Heart left ventricle (tissue), 16 donors: Measurements from ENCODE around the gene ASIC2. TPM values are rescaled to one million over a fixed set of nuclear protein-coding genes. Genes with fewer than 3 reads are reported as not detected.

ENCODE experiments used
- ATAC-seq, 4 donors: fragments of 200-7000 bp; cut with Tn5 transposase; one replicate each; pipeline ENCODE4 v1.9.1; 2020 to 2022; ENCODE audit warnings: moderate library complexity in 4 of 4, mild to moderate bottlenecking in 3 of 4, moderate number of reproducible peaks in 1 of 4
- DNase-seq, 5 donors: peaks; one replicate each; pipeline ENCODE4 v3.0.0-alpha.2; 2020
- H3K27ac ChIP-seq, 12 donors: fragments of 200-600 bp; sonication (generic) in 4 of 12; one replicate each; pipeline versions ENCODE4 v1.5.0 to v1.8.0; 2016 to 2022; ENCODE audit warnings: mild to moderate bottlenecking in 2 of 12
- H3K27me3 ChIP-seq, 9 donors: fragments of 200-600 bp; sonication (generic) in 2 of 9; one replicate each; pipeline versions ENCODE4 v1.5.1 to v1.8.0; 2016 to 2022; ENCODE audit warnings: mild to moderate bottlenecking in 3 of 9
- H3K36me3 ChIP-seq, 9 donors: fragments of 200-600 bp; sonication (generic) in 2 of 9; one replicate each; pipeline versions ENCODE4 v1.5.0 to v1.8.0; 2018 to 2022; ENCODE audit warnings: mild to moderate bottlenecking in 2 of 9
- H3K4me1 ChIP-seq, 12 donors: fragments of 200-600 bp; sonication (generic) in 4 of 12; one replicate each; pipeline versions ENCODE4 v1.5.0 to v1.8.0; 2016 to 2022; ENCODE audit warnings: mild to moderate bottlenecking in 3 of 12
- H3K4me3 ChIP-seq, 12 donors: fragments of 200-600 bp; sonication (generic) in 4 of 12; one replicate each; pipeline versions ENCODE4 v1.5.0 to v1.8.0; 2017 to 2022; ENCODE audit warnings: mild to moderate bottlenecking in 9 of 12, moderate library complexity in 4 of 12
- H3K9me3 ChIP-seq, 12 donors: fragments of 200-600 bp; sonication (generic) in 4 of 12; one replicate each; pipeline versions ENCODE4 v1.5.0 to v1.8.0; 2016 to 2022; ENCODE audit warnings: mild to moderate bottlenecking in 1 of 12
- POLR2A ChIP-seq, 2 donors: fragments of 450-650 bp; IDR thresholded peaks; one replicate each; pipeline ENCODE4 v1.6.1; 2017; ENCODE audit warnings: antibody characterized with exemption in 2 of 2, mild to moderate bottlenecking in 2 of 2, moderate library complexity in 2 of 2
- WGBS, 4 donors: extraction: QIAGEN DNeasy Blood & Tissue Kit in 2 of 4; methylation state at CpG; one replicate each; pipeline versions ENCODE4 v1.1.5 to v1.1.7; 2013 to 2018; 5-methylcytosine and 5-hydroxymethylcytosine counted together
- intact Hi-C, 10 donors: fragments of 100-400 bp; cut with DNase I; formaldehyde crosslinking; loops; one replicate each; pipeline versions ENCODE4 v1.11.1 to v1.14.2; 2022
- polyA plus RNA-seq, 2 donors: library from polyadenylated mRNA; stranded (reverse); fragments of 200-250 nt; gene quantifications; one replicate each; pipeline ENCODE4 v1.2.3, GENCODE V29; 2013
- total RNA-seq, 9 donors: library from RNA; depleted of rRNA in 2 of 9; stranded (reverse); fragments of >200 nt in 2 of 9; fragmentation: NEBNext Ultra II Directional in 3 of 9; extraction: Animal tissue kit (Norgen Biotek cat#: 25700) in 3 of 9; gene quantifications; one replicate each; pipeline versions ENCODE4 v1.1.0 to v1.2.4, GENCODE V29; 2016 to 2023
- TF ChIP-seq, protein P1 (sequence below), 12 donors: fragments of 200-600 bp; sonication (generic) in 4 of 12; IDR thresholded peaks; one replicate each; pipeline versions ENCODE4 v1.5.0 to v1.8.0; 2018 to 2022; ENCODE audit warnings: antibody characterized with exemption in 12 of 12, mild to moderate bottlenecking in 5 of 12
- donor health status: ischemic (EF 13 %, LVEDD 7.1; RV severe dilation, severe dysfunction).
- donor health status: healthy with polysubstance abuse.
- donor health status: DM: no; HTN: yes; CAD: no.
- donor health status: DM: no; HTN: no; CAD: no.
- donor health status: ischemic (EF 25% LVEDD 6.9; RV normal size, moderate dysfunction).
- donor health status: ischemic (EF 25% LVEDD 5.7; RV mildly dilated, moderate dysfunction).
- donor health status: healthy.
- donor health status: DM: yes; HTN: yes; CAD: no.
- donor health status: ischemic (EF 35%, LVEDD 5.7; RV mildly dilated, moderate dysfunction).
- donor health status: nonischemic (EF 11% LVEDD 7.7; RV severe dilation, severe dysfunction).
- donor health status: DM: yes; HTN: yes; CAD: no.
- donor health status: PGD.
- donor health status: ischemic (EF 29% LVEDD 5.4; RV normal size, mild dysfunction).
- donor health status: nonischemic (EF 23%, LVEDD 6.1; RV moderate dilation, normal function).

ASIC2 gene
- total and polyA plus RNA-seq, 11 donors, result 1.1 TPM; not detected in 10

DNA sequence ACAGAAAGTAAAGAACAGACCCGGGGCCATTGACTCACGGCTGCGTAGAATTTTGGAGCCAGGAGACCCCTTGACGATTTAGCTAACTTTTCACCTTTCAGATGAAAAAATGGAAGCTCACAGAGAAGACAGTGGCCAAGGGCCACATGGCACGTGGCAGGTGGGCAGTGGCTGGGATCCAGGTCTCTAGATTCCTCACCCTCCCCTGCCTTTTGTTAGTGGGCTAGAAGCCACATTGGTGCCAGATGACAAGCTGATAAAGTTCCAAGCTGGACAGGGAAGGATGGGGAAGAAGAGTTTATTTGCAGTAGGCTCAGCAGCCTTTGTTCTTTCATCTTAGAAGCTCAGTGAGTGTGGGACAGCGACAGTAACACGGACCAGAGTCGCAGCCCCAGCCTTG is 195.7 kb downstream of the ASIC2 start:
- TF ChIP-seq POLR2A (IDR thresholded peaks at IDR 0.05), result no peak
- TF ChIP-seq, protein P1, sequence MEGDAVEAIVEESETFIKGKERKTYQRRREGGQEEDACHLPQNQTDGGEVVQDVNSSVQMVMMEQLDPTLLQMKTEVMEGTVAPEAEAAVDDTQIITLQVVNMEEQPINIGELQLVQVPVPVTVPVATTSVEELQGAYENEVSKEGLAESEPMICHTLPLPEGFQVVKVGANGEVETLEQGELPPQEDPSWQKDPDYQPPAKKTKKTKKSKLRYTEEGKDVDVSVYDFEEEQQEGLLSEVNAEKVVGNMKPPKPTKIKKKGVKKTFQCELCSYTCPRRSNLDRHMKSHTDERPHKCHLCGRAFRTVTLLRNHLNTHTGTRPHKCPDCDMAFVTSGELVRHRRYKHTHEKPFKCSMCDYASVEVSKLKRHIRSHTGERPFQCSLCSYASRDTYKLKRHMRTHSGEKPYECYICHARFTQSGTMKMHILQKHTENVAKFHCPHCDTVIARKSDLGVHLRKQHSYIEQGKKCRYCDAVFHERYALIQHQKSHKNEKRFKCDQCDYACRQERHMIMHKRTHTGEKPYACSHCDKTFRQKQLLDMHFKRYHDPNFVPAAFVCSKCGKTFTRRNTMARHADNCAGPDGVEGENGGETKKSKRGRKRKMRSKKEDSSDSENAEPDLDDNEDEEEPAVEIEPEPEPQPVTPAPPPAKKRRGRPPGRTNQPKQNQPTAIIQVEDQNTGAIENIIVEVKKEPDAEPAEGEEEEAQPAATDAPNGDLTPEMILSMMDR (IDR thresholded peaks at IDR 0.05), result no peak
- Histone ChIP-seq H3K4me1 (no peaks in the 10 kb centered on the region), H3K9me3 (no peaks in the 10 kb centered on the region), H3K4me3 (no peak overlapping the region), H3K36me3 (no peaks in the 10 kb centered on the region), H3K27me3 (peaks cover 0 to 26% (median 6%) of the 10 kb centered on the region in 9 donors), H3K27ac (no peak overlapping the region)
- ATAC-seq (no peak), DNase-seq (no peak)
- WGBS, 4 donors, result 73 to 77% (median 76%) methylated on average over 8 of the region's 8 CpGs
- intact Hi-C loops, result no loop called here

DNA sequence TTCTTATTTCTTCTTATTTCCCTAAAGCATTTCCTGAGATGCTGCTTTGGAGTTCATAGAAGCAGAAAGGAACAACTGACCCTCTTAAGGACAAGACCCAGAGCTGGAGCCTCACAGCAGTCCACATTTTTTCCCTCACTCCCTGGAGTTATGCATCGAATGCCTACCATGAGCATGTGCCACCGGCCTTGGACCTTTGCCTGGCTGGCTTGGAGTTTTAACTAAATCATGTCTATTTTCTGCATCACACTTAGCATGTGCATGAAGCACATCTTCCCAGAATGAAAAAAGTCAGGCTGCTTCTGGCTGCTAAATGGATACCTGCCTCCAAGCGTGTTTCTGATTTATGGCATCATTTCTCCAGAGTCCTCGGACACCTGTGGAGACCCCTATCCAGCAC is 196.9 kb downstream of the ASIC2 start:
- H3K27ac ChIP-seq, result no peak overlapping the region
- no peaks in the 10 kb centered on the region for H3K9me3 ChIP-seq
- no peak for ATAC-seq
- no peak overlapping the region for H3K4me3 ChIP-seq
- no peak for TF ChIP-seq POLR2A (IDR thresholded peaks at IDR 0.05)
- TF ChIP-seq, protein P1 (IDR thresholded peaks at IDR 0.05), result no peak
- H3K4me1 ChIP-seq, result no peaks in the 10 kb centered on the region
- no peak for DNase-seq
- intact Hi-C loops, result no loop called here
- peaks cover 0 to 32% (median 6%) of the 10 kb centered on the region in 9 donors for H3K27me3 ChIP-seq
- 68 to 76% (median 72%) methylated on average over 4 of the region's 4 CpGs for WGBS, 4 donors
- no peaks in the 10 kb centered on the region for H3K36me3 ChIP-seq

DNA sequence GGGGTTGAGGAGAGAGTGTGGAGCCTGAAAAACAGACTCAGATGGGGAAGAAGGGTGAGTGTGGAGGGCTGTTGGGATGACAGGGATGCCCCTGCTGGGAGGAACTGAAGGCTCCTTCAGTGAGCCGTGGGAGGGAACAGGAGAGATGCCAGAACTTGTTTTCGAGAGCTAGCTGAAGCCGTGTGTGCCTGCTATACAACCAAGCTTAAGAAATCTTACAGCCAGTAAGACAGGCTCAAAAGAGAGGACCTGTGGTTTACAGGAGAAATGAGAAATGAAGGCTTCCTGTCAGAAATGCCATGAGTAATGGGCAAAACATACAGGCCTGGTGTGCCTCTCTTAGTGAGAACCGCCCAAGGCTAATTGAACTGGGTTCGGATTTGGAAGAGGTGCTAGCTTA is 201.8 kb downstream of the ASIC2 start:
- no peak for DNase-seq
- intact Hi-C loops, result no loop called here
- Histone ChIP-seq H3K27ac (no peak overlapping the region), H3K4me1 (no peaks in the 10 kb centered on the region), H3K36me3 (no peaks in the 10 kb centered on the region), H3K27me3 (peaks cover 0 to 46% (median 6%) of the 10 kb centered on the region in 9 donors), H3K9me3 (no peaks in the 10 kb centered on the region), H3K4me3 (no peak overlapping the region)
- TF ChIP-seq, protein P1 (IDR thresholded peaks at IDR 0.05), result no peak
- TF ChIP-seq POLR2A (IDR thresholded peaks at IDR 0.05), result no peak
- ATAC-seq, result no peak
- 55 to 62% (median 56%) methylated on average over 5 of the region's 5 CpGs for WGBS, 4 donors

DNA sequence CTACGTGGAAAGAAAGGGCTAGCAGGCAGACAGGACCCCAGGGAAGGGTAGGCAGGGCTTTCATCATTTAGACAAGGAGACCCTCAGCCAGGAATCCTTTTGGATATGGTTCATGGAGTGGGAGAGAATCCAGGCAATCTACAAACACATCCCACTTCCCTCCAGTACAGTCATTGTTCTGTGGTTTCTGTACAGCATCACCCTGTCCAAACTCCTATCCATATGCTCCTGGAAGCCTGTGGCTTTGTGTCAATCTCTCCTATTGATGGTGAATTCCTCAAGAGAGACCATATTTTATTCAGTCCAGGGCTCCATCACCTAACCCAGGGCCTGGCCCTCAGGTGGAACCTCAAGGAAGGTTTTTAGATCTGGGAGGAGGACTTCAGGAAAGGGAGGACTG is 202.3 kb downstream of the ASIC2 start:
- intact Hi-C loops, result no loop called here
- no peaks in the 10 kb centered on the region for H3K36me3 ChIP-seq
- peaks cover 0 to 46% (median 6%) of the 10 kb centered on the region in 9 donors for H3K27me3 ChIP-seq
- ATAC-seq, result no peak
- no peak for DNase-seq
- H3K4me1 ChIP-seq, result no peaks in the 10 kb centered on the region
- H3K27ac ChIP-seq, result no peak overlapping the region
- H3K9me3 ChIP-seq, result no peaks in the 10 kb centered on the region
- WGBS, 4 donors, result 39 to 49% (median 46%) methylated on average over 1 of the region's 1 CpG
- H3K4me3 ChIP-seq, result no peak overlapping the region
- TF ChIP-seq, protein P1 (IDR thresholded peaks at IDR 0.05), result no peak
- no peak for TF ChIP-seq POLR2A (IDR thresholded peaks at IDR 0.05)
